ENCODE data around the gene PLEKHA4. TPM values are rescaled to one million over a fixed set of nuclear protein-coding genes. Genes with fewer than 3 reads are reported as not detected.
A peak's percentile ranks its signal among the peaks of the same experiment; 100 is the strongest.

PLEKHA4 gene
- total and polyA plus RNA-seq, 9 of the 15 experiments (the other 6 are each of a cell fraction or from before 2014, with no cell fraction given), result 0.07 to 30.8 (median 11.4) TPM

DNA sequence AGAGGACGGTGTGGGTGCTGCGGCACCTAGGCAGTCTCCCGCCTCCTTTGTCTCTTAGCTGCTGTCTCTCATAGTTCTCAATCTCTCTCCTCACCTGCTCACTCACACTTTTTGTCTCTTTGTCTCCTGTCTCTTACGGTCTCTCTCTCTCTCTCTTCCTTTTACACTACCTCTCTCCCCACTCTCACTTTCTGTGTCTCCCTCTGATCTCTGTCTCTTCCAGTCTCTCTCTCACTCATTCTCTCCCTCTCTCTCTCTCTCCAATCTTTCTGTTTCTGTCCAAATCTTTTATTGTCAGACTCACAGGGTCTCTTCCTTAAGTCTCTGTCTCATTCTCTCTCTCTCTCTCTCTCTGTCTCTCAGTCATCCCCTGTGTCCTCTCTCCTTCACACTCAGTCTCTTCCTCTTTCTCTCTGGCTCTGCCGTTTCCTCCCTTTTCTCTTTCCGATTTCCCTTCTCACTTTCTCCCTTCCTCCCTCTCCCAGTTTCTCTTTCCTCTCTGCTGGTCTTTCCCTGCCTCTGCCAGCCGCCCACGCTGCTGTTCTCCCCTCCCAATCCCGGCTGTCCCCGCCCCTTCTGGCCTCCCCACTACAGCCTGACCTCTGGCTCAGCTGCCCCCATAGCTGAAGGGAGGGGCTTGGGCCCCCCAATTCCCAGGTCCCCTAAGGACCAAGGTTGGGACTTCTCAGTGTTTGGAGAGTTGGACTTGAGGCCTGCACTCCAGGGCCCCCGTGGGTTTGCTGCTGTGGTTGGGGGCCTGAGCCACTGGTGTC is at the start of gene PLEKHA4 (continued):
- TF ChIP-seq ETS2 (tag; IDR thresholded peaks at IDR 0.05; ENCODE audit: borderline replicate concordance, poor library complexity, severe bottlenecking) (no peak), PTTG1 (tag; IDR thresholded peaks at IDR 0.05; ENCODE audit: low read depth) (no peak), CBX3 (IDR thresholded peaks at IDR 0.05; ENCODE audit: borderline replicate concordance in 1 of 2, low read length in 2 of 2) (no peak), CXXC5 (CRISPR knock-in tag; IDR thresholded peaks at IDR 0.05) (no peak), NCOR1 (IDR thresholded peaks at IDR 0.05) (no peak), BRD4 (IDR thresholded peaks at IDR 0.05) (no peak), ZNF212 (CRISPR knock-in tag; IDR thresholded peaks at IDR 0.05) (no peak), TCFL5 (CRISPR knock-in tag; conservative IDR thresholded peaks at IDR 0.05) (no peak), ILK (tag; IDR thresholded peaks at IDR 0.05; ENCODE audit: borderline replicate concordance, low read depth) (no peak), ERF (CRISPR knock-in tag; IDR thresholded peaks at IDR 0.05) (no peak), TCF3 (CRISPR knock-in tag; IDR thresholded peaks at IDR 0.05) (no peak), HLTF (IDR thresholded peaks at IDR 0.05) (peak; percentile 91)
- TF ChIP-seq, protein P1, sequence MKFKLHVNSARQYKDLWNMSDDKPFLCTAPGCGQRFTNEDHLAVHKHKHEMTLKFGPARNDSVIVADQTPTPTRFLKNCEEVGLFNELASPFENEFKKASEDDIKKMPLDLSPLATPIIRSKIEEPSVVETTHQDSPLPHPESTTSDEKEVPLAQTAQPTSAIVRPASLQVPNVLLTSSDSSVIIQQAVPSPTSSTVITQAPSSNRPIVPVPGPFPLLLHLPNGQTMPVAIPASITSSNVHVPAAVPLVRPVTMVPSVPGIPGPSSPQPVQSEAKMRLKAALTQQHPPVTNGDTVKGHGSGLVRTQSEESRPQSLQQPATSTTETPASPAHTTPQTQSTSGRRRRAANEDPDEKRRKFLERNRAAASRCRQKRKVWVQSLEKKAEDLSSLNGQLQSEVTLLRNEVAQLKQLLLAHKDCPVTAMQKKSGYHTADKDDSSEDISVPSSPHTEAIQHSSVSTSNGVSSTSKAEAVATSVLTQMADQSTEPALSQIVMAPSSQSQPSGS (CRISPR knock-in tag; IDR thresholded peaks at IDR 0.05), result no peak
- TF ChIP-seq, protein P2, sequence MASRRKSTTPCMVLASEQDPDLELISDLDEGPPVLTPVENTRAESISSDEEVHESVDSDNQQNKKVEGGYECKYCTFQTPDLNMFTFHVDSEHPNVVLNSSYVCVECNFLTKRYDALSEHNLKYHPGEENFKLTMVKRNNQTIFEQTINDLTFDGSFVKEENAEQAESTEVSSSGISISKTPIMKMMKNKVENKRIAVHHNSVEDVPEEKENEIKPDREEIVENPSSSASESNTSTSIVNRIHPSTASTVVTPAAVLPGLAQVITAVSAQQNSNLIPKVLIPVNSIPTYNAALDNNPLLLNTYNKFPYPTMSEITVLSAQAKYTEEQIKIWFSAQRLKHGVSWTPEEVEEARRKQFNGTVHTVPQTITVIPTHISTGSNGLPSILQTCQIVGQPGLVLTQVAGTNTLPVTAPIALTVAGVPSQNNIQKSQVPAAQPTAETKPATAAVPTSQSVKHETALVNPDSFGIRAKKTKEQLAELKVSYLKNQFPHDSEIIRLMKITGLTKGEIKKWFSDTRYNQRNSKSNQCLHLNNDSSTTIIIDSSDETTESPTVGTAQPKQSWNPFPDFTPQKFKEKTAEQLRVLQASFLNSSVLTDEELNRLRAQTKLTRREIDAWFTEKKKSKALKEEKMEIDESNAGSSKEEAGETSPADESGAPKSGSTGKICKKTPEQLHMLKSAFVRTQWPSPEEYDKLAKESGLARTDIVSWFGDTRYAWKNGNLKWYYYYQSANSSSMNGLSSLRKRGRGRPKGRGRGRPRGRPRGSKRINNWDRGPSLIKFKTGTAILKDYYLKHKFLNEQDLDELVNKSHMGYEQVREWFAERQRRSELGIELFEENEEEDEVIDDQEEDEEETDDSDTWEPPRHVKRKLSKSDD (conservative IDR thresholded peaks at IDR 0.05; ENCODE audit: low read length), result no peak
- TF ChIP-seq, protein P3, sequence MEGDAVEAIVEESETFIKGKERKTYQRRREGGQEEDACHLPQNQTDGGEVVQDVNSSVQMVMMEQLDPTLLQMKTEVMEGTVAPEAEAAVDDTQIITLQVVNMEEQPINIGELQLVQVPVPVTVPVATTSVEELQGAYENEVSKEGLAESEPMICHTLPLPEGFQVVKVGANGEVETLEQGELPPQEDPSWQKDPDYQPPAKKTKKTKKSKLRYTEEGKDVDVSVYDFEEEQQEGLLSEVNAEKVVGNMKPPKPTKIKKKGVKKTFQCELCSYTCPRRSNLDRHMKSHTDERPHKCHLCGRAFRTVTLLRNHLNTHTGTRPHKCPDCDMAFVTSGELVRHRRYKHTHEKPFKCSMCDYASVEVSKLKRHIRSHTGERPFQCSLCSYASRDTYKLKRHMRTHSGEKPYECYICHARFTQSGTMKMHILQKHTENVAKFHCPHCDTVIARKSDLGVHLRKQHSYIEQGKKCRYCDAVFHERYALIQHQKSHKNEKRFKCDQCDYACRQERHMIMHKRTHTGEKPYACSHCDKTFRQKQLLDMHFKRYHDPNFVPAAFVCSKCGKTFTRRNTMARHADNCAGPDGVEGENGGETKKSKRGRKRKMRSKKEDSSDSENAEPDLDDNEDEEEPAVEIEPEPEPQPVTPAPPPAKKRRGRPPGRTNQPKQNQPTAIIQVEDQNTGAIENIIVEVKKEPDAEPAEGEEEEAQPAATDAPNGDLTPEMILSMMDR (IDR thresholded peaks at IDR 0.05 in 2 of 3, conservative IDR thresholded peaks at IDR 0.05 in 1 of 3; ENCODE audit: insufficient read depth in 2 of 3, low read depth in 1 of 3, low read length in 3 of 3), result no peak
- TF ChIP-seq, protein P4, sequence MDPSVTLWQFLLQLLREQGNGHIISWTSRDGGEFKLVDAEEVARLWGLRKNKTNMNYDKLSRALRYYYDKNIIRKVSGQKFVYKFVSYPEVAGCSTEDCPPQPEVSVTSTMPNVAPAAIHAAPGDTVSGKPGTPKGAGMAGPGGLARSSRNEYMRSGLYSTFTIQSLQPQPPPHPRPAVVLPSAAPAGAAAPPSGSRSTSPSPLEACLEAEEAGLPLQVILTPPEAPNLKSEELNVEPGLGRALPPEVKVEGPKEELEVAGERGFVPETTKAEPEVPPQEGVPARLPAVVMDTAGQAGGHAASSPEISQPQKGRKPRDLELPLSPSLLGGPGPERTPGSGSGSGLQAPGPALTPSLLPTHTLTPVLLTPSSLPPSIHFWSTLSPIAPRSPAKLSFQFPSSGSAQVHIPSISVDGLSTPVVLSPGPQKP (CRISPR knock-in tag; IDR thresholded peaks at IDR 0.05), result no peak
- TF ChIP-seq, protein P5, sequence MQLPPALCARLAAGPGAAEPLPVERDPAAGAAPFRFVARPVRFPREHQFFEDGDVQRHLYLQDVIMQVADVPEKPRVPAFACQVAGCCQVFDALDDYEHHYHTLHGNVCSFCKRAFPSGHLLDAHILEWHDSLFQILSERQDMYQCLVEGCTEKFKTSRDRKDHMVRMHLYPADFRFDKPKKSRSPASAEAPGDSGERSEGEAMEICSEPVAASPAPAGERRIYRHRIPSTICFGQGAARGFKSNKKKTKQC (CRISPR knock-in tag; IDR thresholded peaks at IDR 0.05), result no peak
